ENCODE data around the gene PAX1.

Gene PAX1

GRCh38 chr20:21703717-21704407, 1.6 kb upstream of the PAX1 start:
- no peak for DNase-seq

DNA sequence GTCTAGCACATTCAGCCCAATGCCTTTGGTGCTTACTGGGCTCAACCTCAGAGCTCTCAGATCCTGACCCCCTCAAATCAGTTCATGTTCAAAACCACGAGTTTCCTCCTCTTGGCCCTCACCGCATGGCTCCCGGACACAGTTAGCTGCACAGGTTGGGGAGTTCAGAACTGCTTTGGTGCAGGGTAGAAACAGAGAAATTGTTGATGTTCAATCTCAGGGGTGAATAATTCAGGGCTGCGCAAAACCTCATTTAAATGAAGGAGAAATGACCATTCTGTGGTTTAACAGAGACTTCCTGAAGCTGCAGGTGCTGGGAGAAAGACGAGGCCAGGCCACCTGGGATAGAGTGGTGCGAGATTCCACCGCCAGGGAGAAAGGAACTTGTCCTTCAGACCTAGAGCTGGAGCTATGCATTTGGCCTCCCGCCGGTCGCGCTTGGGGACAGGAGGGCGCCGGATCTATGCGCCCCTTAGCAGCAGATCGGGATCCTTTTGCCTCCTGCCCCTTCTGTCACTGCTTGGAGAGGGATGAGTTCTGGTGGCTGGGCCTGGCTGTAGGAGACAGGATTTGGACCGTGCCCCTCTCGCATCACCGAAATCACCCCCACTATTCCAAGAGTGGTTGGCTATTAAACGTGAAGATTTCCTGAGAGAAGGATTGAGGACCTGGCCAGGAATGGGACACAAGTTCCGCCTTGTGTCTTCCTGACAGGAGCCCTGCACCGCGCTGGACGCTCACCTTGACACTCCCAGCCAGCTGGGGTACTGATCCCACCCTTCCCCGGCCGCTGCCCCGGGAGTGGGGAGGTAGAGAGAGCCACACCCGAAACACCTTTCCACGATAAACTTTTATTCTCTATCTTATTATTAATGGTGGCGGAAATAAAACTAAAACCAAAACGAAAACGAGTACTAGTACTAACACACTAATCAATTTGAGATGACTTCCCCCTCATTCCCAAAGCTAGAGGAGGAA, 767 bp upstream of the PAX1 start:
- DNase-seq: no peak

DNA sequence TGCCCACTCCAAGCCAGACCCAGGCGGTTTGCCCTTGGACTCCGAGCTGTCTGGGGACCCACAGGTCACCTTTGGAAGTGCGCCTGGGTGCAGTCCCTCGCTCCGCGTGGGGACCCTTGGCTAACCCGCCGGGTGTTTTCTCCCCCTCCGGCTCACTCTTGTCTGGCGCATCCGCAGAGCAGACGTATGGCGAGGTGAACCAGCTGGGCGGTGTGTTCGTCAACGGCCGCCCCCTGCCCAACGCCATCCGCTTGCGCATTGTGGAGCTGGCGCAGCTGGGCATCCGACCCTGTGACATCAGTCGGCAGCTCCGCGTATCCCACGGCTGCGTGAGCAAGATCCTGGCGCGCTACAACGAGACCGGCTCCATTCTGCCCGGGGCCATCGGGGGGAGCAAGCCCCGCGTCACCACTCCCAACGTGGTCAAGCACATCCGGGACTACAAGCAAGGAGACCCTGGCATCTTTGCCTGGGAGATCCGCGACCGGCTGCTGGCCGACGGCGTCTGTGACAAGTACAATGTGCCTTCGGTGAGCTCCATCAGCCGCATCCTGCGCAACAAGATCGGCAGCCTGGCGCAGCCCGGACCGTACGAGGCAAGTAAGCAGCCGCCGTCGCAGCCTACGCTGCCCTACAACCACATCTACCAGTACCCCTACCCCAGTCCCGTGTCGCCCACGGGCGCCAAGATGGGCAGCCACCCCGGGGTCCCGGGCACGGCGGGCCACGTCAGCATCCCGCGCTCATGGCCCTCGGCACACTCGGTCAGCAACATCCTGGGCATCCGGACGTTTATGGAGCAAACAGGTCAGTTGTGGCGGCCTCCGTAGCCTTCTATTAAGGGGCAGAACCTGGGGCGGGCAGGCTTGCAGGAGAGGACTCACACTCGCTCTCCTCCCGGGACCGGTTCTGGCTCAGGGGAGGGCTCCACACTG, 1.1 kb downstream of the PAX1 start:
- DNase-seq: no peak

DNA sequence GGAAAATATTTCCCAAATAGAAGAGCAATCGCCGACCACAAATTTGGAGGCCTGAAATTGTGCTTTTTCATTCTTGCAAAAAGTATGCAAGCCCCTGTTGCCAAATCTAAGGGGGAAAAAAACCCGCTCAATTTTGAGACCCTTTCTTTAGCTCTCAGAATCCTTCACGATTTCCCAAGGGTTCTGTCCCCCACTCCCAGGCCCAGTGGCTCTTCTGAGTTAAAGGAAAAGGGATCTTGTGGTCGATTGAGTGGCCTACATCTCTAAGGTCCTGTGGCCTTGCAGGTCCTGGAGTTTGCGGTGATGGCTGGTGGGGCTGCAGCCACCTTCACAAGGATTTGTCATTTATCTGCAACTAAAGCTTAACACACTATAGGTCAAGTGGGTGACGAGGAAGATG, 1.8 kb downstream of the PAX1 start:
- DNase-seq: no peak

DNA sequence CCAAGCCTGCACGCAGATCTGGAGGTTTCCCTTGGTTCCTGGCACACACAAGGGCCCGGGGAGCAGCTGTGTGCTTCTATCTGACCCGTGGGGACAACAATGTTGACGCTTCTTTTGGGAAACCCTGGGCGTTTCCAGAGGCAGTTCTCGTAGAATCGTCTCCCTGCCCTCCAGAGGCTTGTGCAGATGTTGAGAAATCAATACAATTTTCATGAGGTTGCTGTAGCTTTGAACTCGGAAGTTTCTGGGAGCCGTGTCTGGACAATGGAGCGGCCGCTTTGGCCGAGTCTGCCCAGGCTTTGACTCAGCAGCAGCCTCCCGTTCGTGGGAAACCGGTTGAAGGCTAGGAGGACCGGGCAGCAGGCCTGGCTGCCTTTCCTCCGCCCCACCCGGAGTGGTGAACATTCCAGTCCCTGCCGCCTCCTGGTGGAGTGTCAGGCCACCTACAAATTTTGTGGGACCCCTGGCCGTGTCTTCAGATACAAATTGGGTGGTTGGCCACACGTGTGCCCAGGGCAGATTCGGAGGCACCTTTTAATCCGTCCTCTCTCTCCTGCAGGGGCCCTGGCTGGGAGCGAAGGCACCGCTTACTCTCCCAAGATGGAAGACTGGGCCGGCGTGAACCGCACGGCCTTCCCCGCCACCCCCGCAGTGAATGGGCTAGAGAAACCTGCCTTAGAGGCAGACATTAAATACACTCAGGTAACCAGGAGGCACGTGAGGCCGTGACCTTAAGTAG, 2.7 kb downstream of the PAX1 start:
- no peak for DNase-seq

- DNase-seq: no peak
Measured at GRCh38 chr20:21708738-21709534, 3.5 kb downstream of the PAX1 start.

GRCh38 chr20:21709535-21709904, 4.1 kb downstream of the PAX1 start:
- DNase-seq: no peak

DNA sequence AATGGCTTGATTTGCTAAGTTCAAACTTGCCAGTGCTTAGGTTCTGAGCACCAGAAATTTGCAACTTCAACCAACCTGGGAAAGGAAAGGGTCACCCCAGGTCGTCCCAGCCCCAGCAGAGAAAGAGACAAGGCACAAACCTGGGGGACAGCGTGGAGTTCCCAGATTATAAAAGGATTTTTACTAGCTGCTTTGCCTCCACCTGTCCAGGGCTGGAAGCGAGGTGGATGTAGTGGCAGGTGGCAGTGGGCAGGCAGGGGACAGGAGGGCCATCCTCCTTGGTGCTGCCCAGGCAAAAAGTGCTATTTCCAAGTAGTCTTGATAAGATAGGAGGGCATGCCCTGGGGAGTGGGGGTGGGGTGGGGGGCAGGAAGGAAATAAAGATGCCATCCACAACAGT, 4.9 kb downstream of the PAX1 start:
- DNase-seq: no peak

DNA sequence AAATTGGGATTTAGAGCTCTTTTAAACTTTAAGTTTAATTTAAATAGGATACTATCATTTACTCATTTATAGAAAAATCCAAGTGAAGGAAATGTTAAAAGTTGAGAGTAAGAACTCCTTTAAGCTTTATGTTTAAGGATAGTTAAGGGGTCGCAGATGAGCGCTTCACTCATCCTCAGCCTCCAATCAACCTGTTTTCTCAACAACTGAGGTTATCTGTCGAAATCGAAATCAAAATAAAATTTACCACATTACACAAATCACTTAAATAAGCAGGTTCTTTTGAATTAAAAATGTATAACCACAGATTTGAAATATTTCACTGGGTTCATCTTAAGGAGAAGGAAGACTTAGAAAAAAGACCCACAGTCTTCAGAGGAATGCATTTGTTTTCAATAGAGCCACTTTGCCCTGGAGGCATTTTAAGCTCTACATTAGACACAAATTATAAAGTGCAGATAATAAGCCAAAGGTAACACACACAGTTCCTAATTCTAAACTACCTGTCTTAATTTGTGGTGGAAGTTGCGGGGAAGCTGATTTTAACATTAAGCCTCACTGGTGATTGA, 5.5 kb downstream of the PAX1 start:
- DNase-seq: no peak

GRCh38 chr20:21712443-21713059, 7.1 kb downstream of the PAX1 start:
- DNase-seq: no peak

- DNase-seq: no peak
Measured at GRCh38 chr20:21713470-21713869, 8.0 kb downstream of the PAX1 start.

GRCh38 chr20:21713901-21714296, 8.4 kb downstream of the PAX1 start:
- no peak for DNase-seq

GRCh38 chr20:21714297-21715192, 9.1 kb downstream of the PAX1 start:
- DNase-seq: no peak

GRCh38 chr20:21715193-21715881, 9.9 kb downstream of the PAX1 start:
- no peak for DNase-seq

DNA sequence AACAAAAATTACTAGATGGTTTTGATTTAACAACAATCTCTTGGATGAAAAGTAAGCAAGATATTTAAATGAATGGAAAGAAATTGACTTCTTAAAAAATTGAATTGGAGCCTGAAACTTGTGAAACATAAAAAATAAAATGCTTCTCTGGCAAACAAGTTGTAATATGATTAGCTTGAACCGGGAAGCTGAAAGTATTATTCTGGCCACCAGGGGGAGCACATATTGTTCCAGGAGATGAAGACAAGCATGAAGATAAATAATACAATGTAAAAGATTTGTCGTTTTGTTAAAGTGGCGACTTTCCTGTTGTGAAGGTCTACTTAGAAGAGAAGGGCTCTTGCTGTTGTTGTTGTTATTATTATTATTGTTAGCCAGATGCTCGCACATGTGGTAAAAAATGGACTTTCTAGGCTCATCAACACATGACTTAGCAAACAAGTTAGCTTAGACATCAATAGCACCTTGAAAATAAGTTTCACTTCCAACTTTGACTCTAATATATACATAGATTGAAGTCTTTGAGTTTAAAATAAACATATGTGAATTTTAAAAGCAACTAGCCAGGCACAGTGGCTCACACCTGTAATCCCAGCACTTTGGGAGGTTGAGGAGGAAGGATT, 14.2 kb downstream of the PAX1 start:
- peak; percentile 12 for DNase-seq

DNA sequence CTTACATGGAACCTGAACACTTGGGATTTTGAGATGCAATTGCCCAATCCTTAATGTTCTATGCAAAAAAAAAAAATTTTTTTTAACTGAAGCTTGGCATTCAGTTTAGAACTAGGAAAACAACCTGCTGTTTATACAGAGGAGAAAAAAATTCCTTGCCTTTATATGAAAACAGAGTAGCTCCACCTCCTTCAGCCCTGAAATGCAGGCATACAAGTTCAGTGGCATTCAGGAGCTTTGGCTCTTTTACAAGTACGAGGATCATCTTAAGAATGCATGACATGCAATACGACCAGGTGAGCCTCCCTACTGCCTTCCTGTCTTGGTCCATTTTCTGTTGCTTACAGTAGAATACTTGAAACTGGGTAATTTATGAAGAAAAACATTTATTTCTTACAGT, 20.4 kb downstream of the PAX1 start:
- no peak for DNase-seq

- no peak for DNase-seq
Measured at GRCh38 chr20:21729316-21729715, 23.9 kb downstream of the PAX1 start.

DNA sequence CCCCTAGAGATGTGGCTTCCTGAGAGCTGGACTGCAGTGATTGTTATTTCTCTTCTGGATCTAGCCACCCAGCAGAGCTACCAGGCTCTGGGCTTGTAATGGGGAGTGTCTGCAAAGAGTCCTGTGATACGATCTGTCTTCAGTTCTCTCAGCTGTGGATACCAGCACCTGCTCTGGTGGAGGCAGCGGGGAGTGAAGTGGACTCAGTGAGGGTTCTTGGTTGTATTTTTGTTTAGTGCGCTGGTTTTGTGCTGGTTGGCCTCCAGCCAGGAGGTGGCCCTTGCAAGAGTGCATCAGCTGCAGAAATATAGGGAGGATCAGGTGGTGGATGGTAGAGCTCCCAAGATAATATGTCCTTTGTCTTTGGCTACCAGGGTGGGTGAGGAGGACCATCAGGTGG, 33.7 kb downstream of the PAX1 start:
- DNase-seq: no peak

DNA sequence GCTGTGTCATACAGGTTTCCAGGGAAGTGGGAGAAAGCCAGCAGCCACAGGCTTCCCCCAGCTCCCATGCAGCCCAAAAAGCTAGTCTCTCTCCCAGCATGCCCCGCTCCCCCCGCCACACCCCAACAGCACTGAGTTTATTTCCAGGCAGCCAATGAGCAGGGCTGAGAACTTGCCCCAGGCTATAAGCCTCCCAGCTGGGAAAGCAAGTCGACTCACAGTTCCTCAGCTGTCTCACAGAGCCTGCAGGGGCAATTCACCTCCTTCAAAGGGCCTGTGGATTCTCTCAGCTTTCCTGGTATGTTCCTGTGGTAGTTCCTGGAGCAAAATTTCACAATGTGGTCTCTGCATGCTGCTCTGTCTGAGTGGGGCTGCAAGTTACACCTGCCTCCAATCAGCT, 34.2 kb downstream of the PAX1 start:
- no peak for DNase-seq
